Right lobe of liver (tissue), 6 donors: Measurements from ENCODE around the gene ARMC9. TPM values are rescaled to one million over a fixed set of nuclear protein-coding genes. Genes with fewer than 3 reads are reported as not detected.

ENCODE experiments used
- ATAC-seq, 4 donors: fragments of 200-7000 bp; cut with Tn5 transposase; one replicate each; pipeline ENCODE4 v1.9.1; 2020; ENCODE audit warnings: mild to moderate bottlenecking in 4 of 4, moderate library complexity in 4 of 4
- DNase-seq, 3 donors: peaks; one replicate each; pipeline ENCODE4 v3.0.0-alpha.2; 2020
- H3K27ac ChIP-seq, 3 donors: fragments of 200-600 bp; one replicate each; pipeline ENCODE4 v1.8.0; 2022
- H3K27me3 ChIP-seq, 2 donors: fragments of 200-600 bp; one replicate each; pipeline ENCODE4 v1.8.0; 2022
- H3K36me3 ChIP-seq, 4 donors: fragments of 200-600 bp; sonication (generic) in 1 of 4; one replicate each; pipeline versions ENCODE4 v1.5.1 to v1.8.0; 2017 to 2022; ENCODE audit warnings: control low read depth in 1 of 4
- H3K4me1 ChIP-seq, 4 donors: fragments of 200-600 bp; sonication (generic) in 1 of 4; one replicate each; pipeline versions ENCODE4 v1.5.1 to v1.8.0; 2017 to 2022; ENCODE audit warnings: control low read depth in 1 of 4
- H3K4me3 ChIP-seq, 3 donors: fragments of 200-600 bp; one replicate each; pipeline ENCODE4 v1.8.0; 2022
- H3K9me3 ChIP-seq, 4 donors: fragments of 200-600 bp; sonication (generic) in 1 of 4; one replicate each; pipeline versions ENCODE4 v1.5.1 to v1.8.0; 2017 to 2022; ENCODE audit warnings: control low read depth in 1 of 4
- CTCF ChIP-seq, 4 donors: fragments of 200-600 bp in 3 of 4; fragments of 450-650 bp in 1 of 4; IDR thresholded peaks; one replicate each; pipeline versions ENCODE4 v1.5.1 to v1.8.0; 2016 to 2022; ENCODE audit warnings: antibody characterized with exemption in 4 of 4, mild to moderate bottlenecking in 2 of 4
- POLR2A ChIP-seq: fragments of 450-650 bp; IDR thresholded peaks from one replicate; pipeline ENCODE4 v1.6.1; 2017; ENCODE audit warnings: antibody characterized with exemption, mild to moderate bottlenecking
- WGBS: methylation state at CpG from one replicate; pipeline ENCODE4 v1.1.6; 2018; ENCODE audit warnings: low coverage, low lambda C conversion rate; ENCODE audit not compliant: insufficient coverage; ENCODE audit errors: missing lambda C conversion rate; 5-methylcytosine and 5-hydroxymethylcytosine counted together
- intact Hi-C, 2 donors: fragments of 100-400 bp; cut with DNase I; formaldehyde crosslinking; loops; one replicate each; pipeline versions ENCODE4 v1.11.2 to v1.14.1; 2022
- total RNA-seq, 6 experiments: library from RNA; depleted of rRNA in 2 of 6; stranded (reverse); fragments of >200 nt in 2 of 6; fragmentation: NEBNext Ultra II Directional in 3 of 6; extraction: Animal tissue kit (Norgen Biotek cat#: 25700) in 3 of 6; gene quantifications; one replicate each; pipeline versions ENCODE4 v1.1.0 to v1.2.4, GENCODE V29; 2016 to 2023
- donor health status: DM: no; HTN: yes; CAD: no.
- donor health status: DM: no; HTN: no; CAD: no.
- donor health status: DM: no; HTN: no; CAD: no.
- donor health status: DM: no; HTN: yes; CAD: no.
- donor health status: DM: no; HTN: yes; CAD: no.

ARMC9 gene
- total RNA-seq, 6 experiments from 2014 or later = 1.5 to 7.7 (median 2.4) TPM

- DNase-seq (no peak), ATAC-seq (no peak)
- WGBS = 81% methylated on average over 6 of the region's 8 CpGs
- intact Hi-C loops = no loop called here
- Histone ChIP-seq H3K27me3 (no peaks in the 10 kb centered on the region), H3K4me3 (no peak overlapping the region), H3K36me3 (no peaks in the 10 kb centered on the region), H3K27ac (no peak overlapping the region), H3K9me3 (no peaks in the 10 kb centered on the region), H3K4me1 (no peaks in the 10 kb centered on the region)
- TF ChIP-seq POLR2A = no peak
- no peak for TF ChIP-seq CTCF (IDR thresholded peaks at IDR 0.05)
These were observed 168.7 kb downstream of the ARMC9 start for GRCh38 chr2:231367178-231367577.

GRCh38 chr2:231369580-231370428, 171.4 kb downstream of the ARMC9 start:
- peak in 1 of 3 donors; percentile 48 for DNase-seq
- H3K27ac ChIP-seq = no peak overlapping the region
- no peaks in the 10 kb centered on the region for H3K27me3 ChIP-seq
- TF ChIP-seq CTCF (IDR thresholded peaks at IDR 0.05) (no peak), POLR2A (no peak)
- WGBS = 75% methylated on average over 5 of the region's 23 CpGs
- no peak overlapping the region for H3K4me3 ChIP-seq
- no peak for ATAC-seq
- H3K9me3 ChIP-seq = no peaks in the 10 kb centered on the region
- no peaks in the 10 kb centered on the region for H3K36me3 ChIP-seq
- no peaks in the 10 kb centered on the region for H3K4me1 ChIP-seq
- intact Hi-C loops = no loop called here

GRCh38 chr2:231370429-231370748, 172.0 kb downstream of the ARMC9 start:
- WGBS = no CpG with 5 or more reads among the region's 6 CpGs
- ATAC-seq (peak in 1 of 4 donors; percentile 9), DNase-seq (peak in 1 of 3 donors; percentile 42)
- no peak overlapping the region for H3K27ac ChIP-seq
- intact Hi-C loops = no loop called here
- TF ChIP-seq CTCF (IDR thresholded peaks at IDR 0.05) (no peak), POLR2A (no peak)
- no peak overlapping the region for H3K4me3 ChIP-seq
- H3K4me1 ChIP-seq = no peaks in the 10 kb centered on the region
- no peaks in the 10 kb centered on the region for H3K9me3 ChIP-seq
- H3K27me3 ChIP-seq = no peaks in the 10 kb centered on the region
- no peaks in the 10 kb centered on the region for H3K36me3 ChIP-seq

- Histone ChIP-seq H3K9me3 (no peaks in the 10 kb centered on the region), H3K27ac (no peak overlapping the region), H3K4me1 (no peaks in the 10 kb centered on the region), H3K27me3 (no peaks in the 10 kb centered on the region), H3K36me3 (no peaks in the 10 kb centered on the region), H3K4me3 (no peak overlapping the region)
- peak in 1 of 4 donors; percentile 14 for ATAC-seq
- intact Hi-C loops = no loop called here
- WGBS = 93% methylated on average over 3 of the region's 21 CpGs
- TF ChIP-seq CTCF (IDR thresholded peaks at IDR 0.05) = no peak
- TF ChIP-seq POLR2A = no peak
- peak in 1 of 3 donors; percentile 52 for DNase-seq
These were observed 172.5 kb downstream of the ARMC9 start for GRCh38 chr2:231370749-231371429.
